ENCODE results near the gene MRPS18A. TPM values are rescaled to one million over a fixed set of nuclear protein-coding genes. Genes with fewer than 3 reads are reported as not detected.

The MRPS18A gene
- total and polyA plus RNA-seq, 2 donors (not counting 1 experiment from before 2014, with no cell fraction given), result 39.6 to 46.3 TPM

DNA sequence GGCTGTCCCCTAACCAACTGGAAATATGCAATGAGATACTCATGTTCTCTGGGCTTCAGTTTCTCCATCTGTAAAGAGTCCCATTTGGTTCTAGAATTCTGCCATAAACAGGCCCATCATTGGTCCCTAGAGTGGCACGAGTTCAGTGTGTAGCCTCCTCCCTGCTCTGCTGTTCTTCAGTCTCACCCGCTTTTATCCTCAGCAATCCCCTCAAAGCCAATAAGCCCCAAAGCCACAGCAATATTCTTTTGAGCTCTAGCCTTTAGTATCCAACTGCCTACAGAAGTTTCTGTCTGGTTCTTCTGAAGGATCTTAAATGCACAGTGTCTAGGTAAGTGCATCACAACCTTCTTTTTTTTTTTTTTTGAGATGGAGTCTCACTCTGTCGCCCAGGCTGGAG lies 9.8 kb upstream of the MRPS18A start:
- POLR2A ChIA-PET, result no interaction called here
- Histone ChIP-seq H3K9ac (ENCODE audit: low read length) (no peak overlapping the region), H3K79me2 (ENCODE audit: control insufficient read depth, insufficient read depth, low read length) (no peaks in the 10 kb centered on the region), H4K20me1 (ENCODE audit: control insufficient read depth, insufficient read depth, low read length, poor library complexity, severe bottlenecking) (no peaks in the 10 kb centered on the region), H3K27me3 (replicated peaks in 1 of 4; ENCODE audit: control extremely low read depth in 1 of 4, control insufficient read depth in 3 of 4, insufficient read depth in 4 of 4, low read length in 3 of 4) (peaks cover 0 to 22% (median 0%) of the 10 kb centered on the region in 4 experiments), H3K9me3 (ENCODE audit: control extremely low read depth in 1 of 3, control insufficient read depth in 2 of 3, insufficient read depth in 1 of 3, low read length in 2 of 3) (no peaks in the 10 kb centered on the region), H3K4me2 (replicated peaks; ENCODE audit: low read depth, low read length, poor library complexity, severe bottlenecking) (no peak overlapping the region), H3K36me3 (replicated peaks in 1 of 2; ENCODE audit: control extremely low read depth in 1 of 2, control insufficient read depth in 1 of 2, extremely low read depth in 1 of 2, insufficient read depth in 2 of 2, low read length in 1 of 2) (no peaks in the 10 kb centered on the region), H3K27ac (ENCODE audit: low read length in 2 of 2) (no peak overlapping the region), H3K4me1 (ENCODE audit: control insufficient read depth in 2 of 2, insufficient read depth in 2 of 2, low read length in 2 of 2) (peaks cover 0 to 4% of the 10 kb centered on the region in 2 donors), H2AFZ (ENCODE audit: insufficient read depth, low read depth, low read length, poor library complexity, severe bottlenecking) (no peak overlapping the region), H3K4me3 (ENCODE audit: control extremely low read depth in 1 of 5, extremely low read depth in 1 of 5, insufficient read depth in 1 of 5, low read depth in 2 of 5, low read length in 4 of 5) (no peak overlapping the region)
- H3K27me3 Mint-ChIP-seq, result peaks cover 21% of the 10 kb centered on the region
- DNase-seq (no peak), ATAC-seq (ENCODE audit: low read depth) (no peak)
- CTCF ChIA-PET, result interaction anchor here (0.6 to 1.4 kb wide), 2 partner anchors 78 to 127 kb away, joined by 3 read pairs; no protein-coding TSS in a partner anchor
- no peak overlapping the region for H3K4me3 Mint-ChIP-seq
- WGBS (ENCODE audit: insufficient coverage), result 100% methylated on average over 1 of the region's 3 CpGs
- intact Hi-C loops (cut with micrococcal nuclease), result no loop called here
- no peaks in the 10 kb centered on the region for H3K9me3 Mint-ChIP-seq (ENCODE audit: insufficient read depth)
- peaks cover 1% of the 10 kb centered on the region for H3K4me1 Mint-ChIP-seq
- H3K27ac Mint-ChIP-seq, result no peak overlapping the region
- no peak for TF ChIP-seq EZH2 (IDR thresholded peaks at IDR 0.05; ENCODE audit: borderline replicate concordance, insufficient read depth, low read depth, low read length, poor library complexity, severe bottlenecking)
- TF ChIP-seq, protein P1, sequence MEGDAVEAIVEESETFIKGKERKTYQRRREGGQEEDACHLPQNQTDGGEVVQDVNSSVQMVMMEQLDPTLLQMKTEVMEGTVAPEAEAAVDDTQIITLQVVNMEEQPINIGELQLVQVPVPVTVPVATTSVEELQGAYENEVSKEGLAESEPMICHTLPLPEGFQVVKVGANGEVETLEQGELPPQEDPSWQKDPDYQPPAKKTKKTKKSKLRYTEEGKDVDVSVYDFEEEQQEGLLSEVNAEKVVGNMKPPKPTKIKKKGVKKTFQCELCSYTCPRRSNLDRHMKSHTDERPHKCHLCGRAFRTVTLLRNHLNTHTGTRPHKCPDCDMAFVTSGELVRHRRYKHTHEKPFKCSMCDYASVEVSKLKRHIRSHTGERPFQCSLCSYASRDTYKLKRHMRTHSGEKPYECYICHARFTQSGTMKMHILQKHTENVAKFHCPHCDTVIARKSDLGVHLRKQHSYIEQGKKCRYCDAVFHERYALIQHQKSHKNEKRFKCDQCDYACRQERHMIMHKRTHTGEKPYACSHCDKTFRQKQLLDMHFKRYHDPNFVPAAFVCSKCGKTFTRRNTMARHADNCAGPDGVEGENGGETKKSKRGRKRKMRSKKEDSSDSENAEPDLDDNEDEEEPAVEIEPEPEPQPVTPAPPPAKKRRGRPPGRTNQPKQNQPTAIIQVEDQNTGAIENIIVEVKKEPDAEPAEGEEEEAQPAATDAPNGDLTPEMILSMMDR (IDR thresholded peaks at IDR 0.05), result no peak

GRCh38 chr6:43695967-43696291 lies 8.3 kb upstream of the MRPS18A start:
- CTCF ChIA-PET, result no interaction called here
- Histone ChIP-seq H3K4me2 (replicated peaks; ENCODE audit: low read depth, low read length, poor library complexity, severe bottlenecking) (no peak overlapping the region), H3K9ac (ENCODE audit: low read length) (no peak overlapping the region), H3K36me3 (replicated peaks in 1 of 2; ENCODE audit: control extremely low read depth in 1 of 2, control insufficient read depth in 1 of 2, extremely low read depth in 1 of 2, insufficient read depth in 2 of 2, low read length in 1 of 2) (no peaks in the 10 kb centered on the region), H2AFZ (ENCODE audit: insufficient read depth, low read depth, low read length, poor library complexity, severe bottlenecking) (no peak overlapping the region), H3K4me3 (ENCODE audit: control extremely low read depth in 1 of 5, extremely low read depth in 1 of 5, insufficient read depth in 1 of 5, low read depth in 2 of 5, low read length in 4 of 5) (no peak overlapping the region), H3K9me3 (ENCODE audit: control extremely low read depth in 1 of 3, control insufficient read depth in 2 of 3, insufficient read depth in 1 of 3, low read length in 2 of 3) (no peaks in the 10 kb centered on the region), H3K4me1 (ENCODE audit: control insufficient read depth in 2 of 2, insufficient read depth in 2 of 2, low read length in 2 of 2) (no peaks in the 10 kb centered on the region), H3K27me3 (replicated peaks in 1 of 4; ENCODE audit: control extremely low read depth in 1 of 4, control insufficient read depth in 3 of 4, insufficient read depth in 4 of 4, low read length in 3 of 4) (peaks cover 0 to 17% (median 0%) of the 10 kb centered on the region in 4 experiments), H3K27ac (ENCODE audit: low read length in 2 of 2) (no peak overlapping the region), H4K20me1 (ENCODE audit: control insufficient read depth, insufficient read depth, low read length, poor library complexity, severe bottlenecking) (no peaks in the 10 kb centered on the region), H3K79me2 (ENCODE audit: control insufficient read depth, insufficient read depth, low read length) (no peaks in the 10 kb centered on the region)
- Mint-ChIP-seq H3K9me3 (ENCODE audit: insufficient read depth) (no peaks in the 10 kb centered on the region), H3K4me3 (no peak overlapping the region), H3K4me1 (no peaks in the 10 kb centered on the region), H3K27ac (no peak overlapping the region), H3K27me3 (peaks cover 16% of the 10 kb centered on the region)
- DNase-seq (no peak), ATAC-seq (ENCODE audit: low read depth) (no peak)
- no CpG with 5 or more reads among the region's 4 CpGs for WGBS (ENCODE audit: insufficient coverage)
- TF ChIP-seq, protein P1 (IDR thresholded peaks at IDR 0.05), result no peak
- TF ChIP-seq EZH2 (IDR thresholded peaks at IDR 0.05; ENCODE audit: borderline replicate concordance, insufficient read depth, low read depth, low read length, poor library complexity, severe bottlenecking), result no peak
- POLR2A ChIA-PET, result no interaction called here
- intact Hi-C loops (cut with micrococcal nuclease), result no loop called here

All from B cell (primary cell).